Activated naive CD4-positive, alpha-beta T cell treated with anti-CD3 and anti-CD28 coated beads, Interleukin-2, amount 10 ng/mL, durations not matched to agents 7 days and 5 days (primary cell): Measurements from ENCODE around the gene ALS2CL.
A peak's percentile ranks its signal among the peaks of the same experiment; 100 is the strongest.

Experiments used
- CTCF ChIA-PET: fragments of 350-600 bp; sonication (Branson Sonifier 250); formaldehyde crosslinking; loops from one replicate; lab custom pipeline; 2021; ENCODE audit warnings: antibody characterized with exemption; lab: Charles Lee
- DNase-seq: peaks from one replicate; pipeline ENCODE4 v3.0.0-alpha.2; 2020
- H3K27ac Mint-ChIP-seq: one replicate; pipeline ENCODE4 v1.8.0; 2021; ENCODE audit warnings: mild to moderate bottlenecking, moderate library complexity, mixed read lengths
- H3K27me3 Mint-ChIP-seq: one replicate; pipeline ENCODE4 v1.8.0; 2021; ENCODE audit warnings: mild to moderate bottlenecking, mixed read lengths
- H3K36me3 Mint-ChIP-seq: one replicate; pipeline ENCODE4 v1.8.0; 2021; ENCODE audit warnings: mixed read lengths
- H3K4me1 Mint-ChIP-seq: one replicate; pipeline ENCODE4 v1.8.0; 2021; ENCODE audit warnings: mixed read lengths
- H3K4me3 Mint-ChIP-seq: one replicate; pipeline ENCODE4 v1.8.0; 2021; ENCODE audit warnings: mild to moderate bottlenecking, moderate library complexity, mixed read lengths
- H3K9me3 Mint-ChIP-seq: one replicate; pipeline ENCODE4 v1.8.0; 2021; ENCODE audit warnings: mixed read lengths

The ALS2CL gene

DNA sequence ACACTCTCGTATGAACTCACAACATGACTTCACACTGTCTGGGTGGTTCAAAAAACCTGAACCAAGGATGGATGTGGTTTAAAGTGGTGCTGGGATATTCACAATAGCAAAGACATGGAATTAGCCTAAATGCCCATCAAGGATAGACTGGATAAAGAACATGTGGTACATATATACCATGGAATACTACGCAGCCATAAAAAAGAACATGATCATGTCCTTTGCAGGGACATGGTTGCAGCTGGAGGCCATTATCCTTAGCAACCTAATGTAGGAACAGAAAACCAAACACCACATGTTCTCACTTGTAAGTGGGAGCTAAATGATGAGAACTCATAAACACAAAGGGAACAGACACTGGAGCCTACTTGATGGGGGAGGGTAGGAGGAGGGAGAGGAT is 27.5 kb upstream of the ALS2CL start:
- H3K36me3 Mint-ChIP-seq = no peaks in the 10 kb centered on the region
- no peaks in the 10 kb centered on the region for H3K4me1 Mint-ChIP-seq
- no peak overlapping the region for H3K27ac Mint-ChIP-seq
- no peaks in the 10 kb centered on the region for H3K9me3 Mint-ChIP-seq
- CTCF ChIA-PET = no interaction called here
- peaks cover 34% of the 10 kb centered on the region for H3K27me3 Mint-ChIP-seq
- H3K4me3 Mint-ChIP-seq = no peak overlapping the region
- no peak for DNase-seq

DNA sequence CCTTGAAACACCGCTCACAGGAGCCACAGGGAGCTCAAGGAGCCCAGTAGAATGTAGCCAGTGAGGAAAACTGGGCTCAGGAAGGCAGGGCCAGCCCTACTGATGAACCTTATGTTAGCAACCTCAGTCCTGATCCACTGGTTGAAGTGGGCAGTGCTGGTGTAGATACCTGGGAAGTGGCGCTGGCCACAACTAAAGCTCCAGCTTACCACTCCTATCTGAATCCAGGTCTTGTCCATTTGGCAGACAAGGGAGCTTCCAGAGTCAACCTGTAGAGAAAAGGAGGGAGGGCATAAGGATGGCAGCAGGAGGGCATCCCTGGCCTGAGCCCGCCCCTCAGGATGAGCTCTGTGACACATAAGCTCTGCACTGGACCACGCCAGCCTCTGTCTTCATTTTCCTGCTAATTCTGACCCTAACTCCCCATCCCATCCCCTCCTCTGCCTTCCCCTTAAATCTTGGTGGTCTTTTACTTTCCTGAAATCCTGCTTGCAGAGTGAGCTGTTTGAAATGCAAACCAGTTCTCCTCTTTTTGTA is 26.3 kb upstream of the ALS2CL start:
- Mint-ChIP-seq H3K4me1 (no peaks in the 10 kb centered on the region), H3K27ac (no peak overlapping the region), H3K36me3 (no peaks in the 10 kb centered on the region), H3K27me3 (peaks cover 43% of the 10 kb centered on the region), H3K9me3 (no peaks in the 10 kb centered on the region), H3K4me3 (no peak overlapping the region)
- CTCF ChIA-PET = interaction anchor here (0.8 to 1.9 kb wide), 3 partner anchors 11 to 231 kb away, joined by 3 to 4 read pairs (median 3); no protein-coding TSS in a partner anchor
- DNase-seq = no peak

GRCh38 chr3:46719044-46719565 is 25.6 kb upstream of the ALS2CL start:
- H3K27me3 Mint-ChIP-seq = peaks cover 43% of the 10 kb centered on the region
- CTCF ChIA-PET = interaction anchor here (1.1 to 1.9 kb wide), 4 partner anchors 10 to 230 kb away, joined by 3 to 5 read pairs (median 4); no protein-coding TSS in a partner anchor
- DNase-seq = no peak
- H3K4me3 Mint-ChIP-seq = no peak overlapping the region
- no peak overlapping the region for H3K27ac Mint-ChIP-seq
- no peaks in the 10 kb centered on the region for H3K9me3 Mint-ChIP-seq
- H3K36me3 Mint-ChIP-seq = no peaks in the 10 kb centered on the region
- H3K4me1 Mint-ChIP-seq = no peaks in the 10 kb centered on the region

DNA sequence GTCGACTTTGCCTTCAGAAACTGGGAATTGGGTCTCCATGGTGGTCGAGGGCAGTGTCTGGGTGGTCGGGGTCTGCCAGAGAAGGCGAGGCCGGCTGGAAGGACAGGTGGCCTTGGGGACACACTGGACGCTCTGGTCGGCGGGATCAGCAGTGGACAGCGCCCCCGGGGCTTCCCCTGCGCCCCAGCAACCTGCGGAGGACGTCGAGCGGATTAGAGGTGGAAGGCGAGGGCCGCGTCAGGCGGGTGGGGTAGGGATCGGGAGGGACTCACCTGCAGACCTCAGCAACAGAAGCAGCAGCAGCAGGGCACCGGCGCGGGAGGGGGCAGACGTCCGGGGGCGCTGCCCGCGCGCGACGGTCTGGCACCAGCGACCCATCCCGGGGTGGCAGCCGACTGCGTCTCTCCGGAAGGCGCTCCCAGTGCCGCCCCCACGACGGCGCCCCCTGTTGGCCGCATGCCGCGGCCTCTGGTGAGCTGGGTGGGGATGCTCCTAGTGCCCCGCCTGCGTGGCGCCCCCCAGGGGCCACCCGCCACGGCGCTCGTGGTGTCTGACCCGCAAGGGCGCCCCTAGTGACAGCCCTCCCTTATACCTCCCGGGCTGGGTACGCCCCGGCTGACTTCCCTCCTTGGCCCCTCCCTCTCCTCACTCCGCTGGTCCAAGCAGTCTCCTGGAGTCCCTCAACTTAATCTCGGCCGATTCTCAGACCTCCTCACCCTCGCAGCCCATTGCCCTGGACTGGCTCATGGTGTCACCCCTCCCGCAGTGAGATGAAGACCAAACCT is 24.2 kb upstream of the ALS2CL start, which contains the start of gene PRSS50:
PRSS50 (minus strand) TSS at position 423 of the 785 bp plus-strand sequence; CDS start at position 378, 45 bp downstream.
- Mint-ChIP-seq H3K4me1 (no peaks in the 10 kb centered on the region), H3K27ac (no peak within 1 kb of the TSS), H3K27me3 (peaks cover 43% of the 10 kb centered on the region), H3K4me3 (no peak within 1 kb of the TSS), H3K36me3 (no peaks in the 10 kb centered on the region), H3K9me3 (no peaks in the 10 kb centered on the region)
- CTCF ChIA-PET = interaction anchor here (0.6 to 1.5 kb wide), 3 partner anchors 8 to 319 kb away, joined by 3 to 5 read pairs (median 5); no protein-coding TSS in a partner anchor
- peak; percentile 36 for DNase-seq

DNA sequence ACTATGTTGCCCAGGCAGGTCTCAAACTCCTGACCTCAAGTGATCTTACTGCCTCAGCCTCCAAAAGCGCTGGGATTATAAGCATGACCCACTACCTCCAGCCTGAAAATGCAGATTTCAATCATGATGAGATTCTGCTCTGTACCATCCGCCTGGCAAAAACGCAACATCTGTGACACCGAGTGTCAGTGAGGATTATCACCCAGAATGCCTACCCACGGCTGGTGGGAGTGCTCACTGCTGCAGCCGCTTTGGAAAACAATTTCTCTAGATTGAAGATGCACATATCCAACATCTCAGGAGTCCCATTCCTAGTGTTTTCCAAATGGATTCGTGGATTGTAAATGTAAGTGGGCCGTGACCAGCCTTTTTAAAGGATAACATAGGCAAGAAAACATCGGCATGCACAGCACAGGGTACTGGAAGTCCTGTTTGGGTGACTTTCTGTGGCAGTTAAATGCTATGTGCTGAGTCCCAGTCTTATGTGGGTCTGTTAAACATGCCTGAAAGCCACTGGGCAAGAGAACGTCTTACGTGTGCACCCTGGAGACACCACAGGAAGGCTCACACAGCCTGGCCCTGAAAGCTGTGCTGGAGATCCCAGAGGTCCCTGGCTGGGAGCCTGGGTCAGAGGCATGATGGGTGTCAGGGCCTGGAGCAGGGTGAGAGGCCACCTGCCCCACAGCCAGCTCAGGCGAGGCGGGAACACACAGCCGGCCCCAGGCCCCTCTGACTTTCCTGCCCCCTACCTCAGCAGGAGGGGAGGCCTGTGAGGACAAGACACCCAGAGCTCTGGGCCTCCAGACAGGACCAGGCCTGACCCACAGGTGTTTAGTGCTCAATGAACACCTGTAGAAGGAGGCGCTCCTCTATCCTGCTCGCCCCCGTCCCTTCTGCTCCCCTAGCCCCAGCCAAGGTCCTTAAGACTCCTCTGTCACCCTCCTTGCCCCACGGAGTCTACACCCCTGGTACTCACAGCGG is 23.3 kb upstream of the ALS2CL start:
- no peak for DNase-seq
- H3K36me3 Mint-ChIP-seq = no peaks in the 10 kb centered on the region
- CTCF ChIA-PET = interaction anchor here (0.6 kb wide), 1 partner anchor 318 kb away, joined by 3 read pairs; no protein-coding TSS in a partner anchor
- H3K4me1 Mint-ChIP-seq = no peaks in the 10 kb centered on the region
- peaks cover 43% of the 10 kb centered on the region for H3K27me3 Mint-ChIP-seq
- no peaks in the 10 kb centered on the region for H3K9me3 Mint-ChIP-seq
- H3K4me3 Mint-ChIP-seq = no peak overlapping the region
- no peak overlapping the region for H3K27ac Mint-ChIP-seq

- CTCF ChIA-PET = interaction anchor here (1.2 kb wide), 1 partner anchor 86 kb away, joined by 3 read pairs; no protein-coding TSS in a partner anchor
- Mint-ChIP-seq H3K27ac (no peak overlapping the region), H3K36me3 (no peaks in the 10 kb centered on the region), H3K27me3 (peaks cover 43% of the 10 kb centered on the region), H3K4me3 (no peak overlapping the region), H3K4me1 (no peaks in the 10 kb centered on the region), H3K9me3 (no peaks in the 10 kb centered on the region)
- no peak for DNase-seq
These were observed 22.2 kb upstream of the ALS2CL start for GRCh38 chr3:46715507-46716175.

DNA sequence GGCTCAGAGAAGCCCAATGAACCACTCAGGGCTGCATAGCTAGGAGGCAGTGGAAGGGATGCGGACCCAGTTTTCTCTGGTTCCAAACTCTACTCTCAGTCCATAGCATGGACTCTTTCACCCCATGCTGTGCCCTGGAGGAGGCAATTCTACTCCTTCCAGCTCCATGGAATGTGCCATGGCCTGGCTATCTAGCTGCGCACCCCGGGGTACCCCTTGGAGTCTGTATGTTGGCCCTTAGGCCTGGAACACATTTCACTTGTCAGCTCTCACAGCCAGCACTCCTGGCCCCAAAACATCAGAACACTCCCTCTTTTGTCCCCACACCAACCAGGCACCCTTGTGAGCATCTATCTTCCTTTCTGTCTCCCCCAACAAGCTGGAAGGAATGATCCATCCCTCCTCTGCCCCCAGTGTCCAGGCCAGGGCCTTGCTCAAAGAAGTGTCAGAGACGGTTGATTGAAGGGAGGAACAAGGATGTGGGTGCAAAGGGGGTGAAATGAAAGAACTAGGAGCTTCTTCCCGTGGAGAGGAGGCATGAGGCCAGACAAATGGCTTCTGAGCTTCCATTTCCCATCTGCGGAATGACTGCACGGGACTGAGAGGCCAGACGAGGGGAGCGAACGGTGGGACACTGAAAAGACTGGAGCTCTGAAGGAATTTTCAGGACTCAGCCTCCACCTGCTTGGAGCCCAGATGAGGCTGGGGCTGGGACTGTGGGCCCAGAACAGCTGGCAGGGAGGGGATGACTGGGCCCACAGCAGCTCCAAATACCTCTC is 21.4 kb upstream of the ALS2CL start:
- H3K27me3 Mint-ChIP-seq = peaks cover 41% of the 10 kb centered on the region
- DNase-seq = no peak
- H3K4me1 Mint-ChIP-seq = no peaks in the 10 kb centered on the region
- no peak overlapping the region for H3K4me3 Mint-ChIP-seq
- no peak overlapping the region for H3K27ac Mint-ChIP-seq
- CTCF ChIA-PET = interaction anchor here (0.7 to 1.2 kb wide), 3 partner anchors 11 to 85 kb away, joined by 3 read pairs; no protein-coding TSS in a partner anchor
- no peaks in the 10 kb centered on the region for H3K36me3 Mint-ChIP-seq
- no peaks in the 10 kb centered on the region for H3K9me3 Mint-ChIP-seq

DNA sequence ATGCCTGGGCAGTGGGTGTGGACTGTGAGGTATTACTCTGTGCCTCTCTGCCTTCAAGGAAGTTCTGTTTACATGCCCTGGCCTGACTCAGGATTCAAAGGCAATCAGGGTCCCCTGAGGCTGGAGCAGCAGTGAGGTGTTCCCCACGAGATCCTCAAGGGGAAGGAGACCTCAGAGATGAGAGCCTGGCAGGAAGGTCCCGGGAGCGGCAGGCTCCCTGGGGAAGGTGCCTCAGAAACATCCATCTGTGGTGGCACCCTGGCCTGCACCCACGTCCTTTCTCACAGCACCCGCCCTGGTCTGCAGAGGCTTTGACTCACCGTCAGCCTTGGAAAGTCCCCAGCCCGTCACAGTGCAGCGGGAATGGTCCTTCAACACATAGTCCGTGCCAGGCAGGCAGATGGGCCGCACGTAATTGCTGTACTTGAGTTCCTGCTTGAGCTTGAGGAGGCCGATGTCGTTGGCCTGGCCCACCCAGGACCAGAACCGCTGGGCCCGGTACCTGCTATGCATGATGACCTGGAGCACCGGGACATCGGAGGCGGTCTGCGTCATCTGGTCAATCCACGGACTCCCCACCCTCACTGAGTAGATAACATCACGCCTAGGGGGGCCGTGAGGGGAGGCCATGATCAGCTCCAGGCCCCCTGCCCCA is 20.5 kb upstream of the ALS2CL start:
- H3K9me3 Mint-ChIP-seq = no peaks in the 10 kb centered on the region
- H3K36me3 Mint-ChIP-seq = no peaks in the 10 kb centered on the region
- H3K27me3 Mint-ChIP-seq = peaks cover 32% of the 10 kb centered on the region
- no peaks in the 10 kb centered on the region for H3K4me1 Mint-ChIP-seq
- CTCF ChIA-PET = interaction anchor here (0.7 to 1.2 kb wide), 3 partner anchors 11 to 84 kb away, joined by 3 read pairs; no protein-coding TSS in a partner anchor
- no peak for DNase-seq
- H3K27ac Mint-ChIP-seq = no peak overlapping the region
- no peak overlapping the region for H3K4me3 Mint-ChIP-seq

GRCh38 chr3:46713050-46713897 is 19.8 kb upstream of the ALS2CL start:
- H3K27ac Mint-ChIP-seq = no peak overlapping the region
- H3K9me3 Mint-ChIP-seq = no peaks in the 10 kb centered on the region
- no peak for DNase-seq
- peaks cover 24% of the 10 kb centered on the region for H3K27me3 Mint-ChIP-seq
- no peaks in the 10 kb centered on the region for H3K36me3 Mint-ChIP-seq
- no peaks in the 10 kb centered on the region for H3K4me1 Mint-ChIP-seq
- no peak overlapping the region for H3K4me3 Mint-ChIP-seq
- CTCF ChIA-PET = no interaction called here

- no peak for DNase-seq
- Mint-ChIP-seq H3K36me3 (no peaks in the 10 kb centered on the region), H3K4me3 (no peak overlapping the region), H3K9me3 (no peaks in the 10 kb centered on the region), H3K4me1 (no peaks in the 10 kb centered on the region), H3K27me3 (peaks cover 18% of the 10 kb centered on the region), H3K27ac (no peak overlapping the region)
- CTCF ChIA-PET = no interaction called here
These were observed 18.9 kb upstream of the ALS2CL start for GRCh38 chr3:46712191-46713049.

DNA sequence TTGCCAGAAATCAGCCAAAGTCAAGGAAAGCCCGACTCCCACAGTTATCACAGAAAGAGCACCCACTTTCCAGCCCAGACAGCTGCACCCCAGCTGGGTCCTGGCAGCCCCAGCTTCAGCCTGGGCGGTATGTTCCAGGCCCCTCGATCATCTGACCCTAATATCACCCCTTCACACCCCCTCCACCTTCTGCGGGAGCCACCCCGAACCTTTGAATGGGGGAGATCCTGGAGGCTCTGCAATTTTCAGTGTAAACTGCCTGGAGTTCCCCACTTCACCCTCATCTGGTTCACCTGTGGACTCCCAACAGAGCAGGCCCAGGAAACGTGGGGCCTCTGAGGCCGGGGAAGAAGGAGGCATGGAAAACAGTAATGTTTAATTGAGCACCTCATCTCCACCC is 18.3 kb upstream of the ALS2CL start:
- no peak overlapping the region for H3K4me3 Mint-ChIP-seq
- no peaks in the 10 kb centered on the region for H3K36me3 Mint-ChIP-seq
- H3K27ac Mint-ChIP-seq = no peak overlapping the region
- CTCF ChIA-PET = no interaction called here
- H3K27me3 Mint-ChIP-seq = peaks cover 16% of the 10 kb centered on the region
- H3K9me3 Mint-ChIP-seq = no peaks in the 10 kb centered on the region
- DNase-seq = no peak
- no peaks in the 10 kb centered on the region for H3K4me1 Mint-ChIP-seq
